Measurements from ENCODE around the gene SYNM. TPM values are rescaled to one million over a fixed set of nuclear protein-coding genes. Genes with fewer than 3 reads are reported as not detected.
A peak's percentile ranks its signal among the peaks of the same experiment; 100 is the strongest.

The SYNM gene
- total RNA-seq, 1 experiment from 2014 or later = 6.1 TPM

- Histone ChIP-seq H3K27me3 (replicated peaks; ENCODE audit: control insufficient read depth, insufficient read depth, low read length) (no peaks in the 10 kb centered on the region), H3K9me3 (no peaks in the 10 kb centered on the region), H3K4me1 (peaks cover 9% of the 10 kb centered on the region), H3K36me3 (ENCODE audit: control insufficient read depth, insufficient read depth, low read length) (no peaks in the 10 kb centered on the region; the same call in 1 of the 2 replicates), H3K4me3 (ENCODE audit: low read depth, low read length) (no peak overlapping the region)
- H3K27me3 Mint-ChIP-seq (ENCODE audit: insufficient read depth, unreplicated experiment) = no peaks in the 10 kb centered on the region
- CTCF ChIA-PET = no interaction called here
- H3K4me3 Mint-ChIP-seq (ENCODE audit: unreplicated experiment) = no peak overlapping the region
- peaks cover 16% of the 10 kb centered on the region for H3K36me3 Mint-ChIP-seq (ENCODE audit: insufficient read depth, unreplicated experiment)
- POLR2A ChIA-PET = no interaction called here
- no peak for DNase-seq
- no peaks in the 10 kb centered on the region for H3K9me3 Mint-ChIP-seq (ENCODE audit: unreplicated experiment)
- no peak for TF ChIP-seq CTCF (IDR thresholded peaks at IDR 0.05; ENCODE audit: insufficient read depth in 1 of 2, low read depth in 1 of 2, low read length in 1 of 2, severe bottlenecking in 1 of 2, unreplicated experiment in 1 of 2)
- no TSS peak for BruUV-seq (replicated peaks)
- intact Hi-C loops (cut with micrococcal nuclease; ENCODE audit: unreplicated experiment) = loop anchor here (2.0 kb wide), 1 partner anchor 26 kb away; no protein-coding TSS in a partner anchor
- H3K4me1 Mint-ChIP-seq (ENCODE audit: low read depth, unreplicated experiment) = peaks cover 28% of the 10 kb centered on the region
- peak overlapping the region; percentile 36 for H3K27ac Mint-ChIP-seq (ENCODE audit: unreplicated experiment)
Observed at GRCh38 chr15:99180086-99180963, 75.4 kb downstream of the SYNM start.

- ChIA-PET POLR2A (no interaction called here), CTCF (interaction anchor here (0.8 to 1.1 kb wide), 2 partner anchors 37 to 76 kb away, joined by 3 read pairs; no protein-coding TSS in a partner anchor)
- no peak for DNase-seq
- H3K27me3 ChIP-seq (replicated peaks; ENCODE audit: control insufficient read depth, insufficient read depth, low read length) = no peaks in the 10 kb centered on the region
- H3K27me3 Mint-ChIP-seq (ENCODE audit: insufficient read depth, unreplicated experiment) = no peaks in the 10 kb centered on the region
- peaks cover 16% of the 10 kb centered on the region for H3K36me3 Mint-ChIP-seq (ENCODE audit: insufficient read depth, unreplicated experiment)
- peaks cover 9% of the 10 kb centered on the region for H3K4me1 ChIP-seq
- peaks cover 28% of the 10 kb centered on the region for H3K4me1 Mint-ChIP-seq (ENCODE audit: low read depth, unreplicated experiment)
- no peak overlapping the region for H3K4me3 ChIP-seq (ENCODE audit: low read depth, low read length)
- no peaks in the 10 kb centered on the region for H3K36me3 ChIP-seq (ENCODE audit: control insufficient read depth, insufficient read depth, low read length)
- no peak overlapping the region for H3K4me3 Mint-ChIP-seq (ENCODE audit: unreplicated experiment)
- H3K27ac Mint-ChIP-seq (ENCODE audit: unreplicated experiment) = peak overlapping the region; percentile 36
- no peak for TF ChIP-seq CTCF (IDR thresholded peaks at IDR 0.05; ENCODE audit: insufficient read depth in 1 of 2, low read depth in 1 of 2, low read length in 1 of 2, severe bottlenecking in 1 of 2, unreplicated experiment in 1 of 2)
- no TSS peak for BruUV-seq (replicated peaks)
- H3K9me3 Mint-ChIP-seq (ENCODE audit: unreplicated experiment) = no peaks in the 10 kb centered on the region
- H3K9me3 ChIP-seq = no peaks in the 10 kb centered on the region
- intact Hi-C loops (cut with micrococcal nuclease; ENCODE audit: unreplicated experiment) = loop anchor here (2.0 kb wide), 1 partner anchor 26 kb away; no protein-coding TSS in a partner anchor
Observed at GRCh38 chr15:99180964-99181306, 76.1 kb downstream of the SYNM start.

GRCh38 chr15:99181545-99181971 lies 76.7 kb downstream of the SYNM start:
- Mint-ChIP-seq H3K9me3 (ENCODE audit: unreplicated experiment) (no peaks in the 10 kb centered on the region), H3K36me3 (ENCODE audit: insufficient read depth, unreplicated experiment) (peaks cover 16% of the 10 kb centered on the region), H3K4me3 (ENCODE audit: unreplicated experiment) (no peak overlapping the region), H3K27me3 (ENCODE audit: insufficient read depth, unreplicated experiment) (no peaks in the 10 kb centered on the region), H3K4me1 (ENCODE audit: low read depth, unreplicated experiment) (peaks cover 28% of the 10 kb centered on the region), H3K27ac (ENCODE audit: unreplicated experiment) (peak overlapping the region; percentile 36)
- ChIA-PET CTCF (interaction anchor here (0.8 to 1.1 kb wide), 3 partner anchors 9 to 76 kb away, joined by 3 read pairs; no protein-coding TSS in a partner anchor), POLR2A (no interaction called here)
- BruUV-seq (replicated peaks) = no TSS peak
- Histone ChIP-seq H3K4me1 (peaks cover 9% of the 10 kb centered on the region), H3K4me3 (ENCODE audit: low read depth, low read length) (no peak overlapping the region), H3K36me3 (ENCODE audit: control insufficient read depth, insufficient read depth, low read length) (no peaks in the 10 kb centered on the region), H3K9me3 (no peaks in the 10 kb centered on the region), H3K27me3 (replicated peaks; ENCODE audit: control insufficient read depth, insufficient read depth, low read length) (no peaks in the 10 kb centered on the region)
- intact Hi-C loops (cut with micrococcal nuclease; ENCODE audit: unreplicated experiment) = loop anchor here (2.0 kb wide), 1 partner anchor 27 kb away; no protein-coding TSS in a partner anchor
- TF ChIP-seq CTCF (IDR thresholded peaks at IDR 0.05; ENCODE audit: insufficient read depth in 1 of 2, low read depth in 1 of 2, low read length in 1 of 2, severe bottlenecking in 1 of 2, unreplicated experiment in 1 of 2) = no peak
- DNase-seq = no peak

All from Caco-2 (cell line).